BLaER1 (cell line): ENCODE results near the gene SMC1B.

Experiments used
- H3K27ac ChIP-seq: shearing (Covaris generic); formaldehyde crosslinking; 2 replicates; pipeline ENCODE4 v1.8.1; 2022
- H3K27me3 ChIP-seq: shearing (Covaris generic); formaldehyde crosslinking; 2 replicates; pipeline ENCODE4 v1.8.1; 2022
- H3K36me3 ChIP-seq: shearing (Covaris generic); formaldehyde crosslinking; 2 replicates; pipeline ENCODE4 v1.8.1; 2022
- H3K4me1 ChIP-seq: shearing (Covaris generic); formaldehyde crosslinking; 2 replicates; pipeline ENCODE4 v1.8.1; 2022
- H3K4me2 ChIP-seq: shearing (Covaris generic); formaldehyde crosslinking; 2 replicates; pipeline ENCODE4 v1.8.1; 2022
- H3K4me3 ChIP-seq: shearing (Covaris generic); formaldehyde crosslinking; 2 replicates; pipeline ENCODE4 v1.8.1; 2022
- H3K9ac ChIP-seq: shearing (Covaris generic); formaldehyde crosslinking; 2 replicates; pipeline ENCODE4 v1.8.1; 2022
- H3K9me3 ChIP-seq: shearing (Covaris generic); formaldehyde crosslinking; 2 replicates; pipeline ENCODE4 v1.8.1; 2022
- H4K20me1 ChIP-seq: shearing (Covaris generic); formaldehyde crosslinking; 2 replicates; pipeline ENCODE4 v1.8.1; 2022
- Cebpa-rat ChIP-seq: shearing (Covaris generic); IDR thresholded peaks from 2 replicates; pipeline ENCODE4 v1.8.1; 2022

Gene SMC1B

DNA sequence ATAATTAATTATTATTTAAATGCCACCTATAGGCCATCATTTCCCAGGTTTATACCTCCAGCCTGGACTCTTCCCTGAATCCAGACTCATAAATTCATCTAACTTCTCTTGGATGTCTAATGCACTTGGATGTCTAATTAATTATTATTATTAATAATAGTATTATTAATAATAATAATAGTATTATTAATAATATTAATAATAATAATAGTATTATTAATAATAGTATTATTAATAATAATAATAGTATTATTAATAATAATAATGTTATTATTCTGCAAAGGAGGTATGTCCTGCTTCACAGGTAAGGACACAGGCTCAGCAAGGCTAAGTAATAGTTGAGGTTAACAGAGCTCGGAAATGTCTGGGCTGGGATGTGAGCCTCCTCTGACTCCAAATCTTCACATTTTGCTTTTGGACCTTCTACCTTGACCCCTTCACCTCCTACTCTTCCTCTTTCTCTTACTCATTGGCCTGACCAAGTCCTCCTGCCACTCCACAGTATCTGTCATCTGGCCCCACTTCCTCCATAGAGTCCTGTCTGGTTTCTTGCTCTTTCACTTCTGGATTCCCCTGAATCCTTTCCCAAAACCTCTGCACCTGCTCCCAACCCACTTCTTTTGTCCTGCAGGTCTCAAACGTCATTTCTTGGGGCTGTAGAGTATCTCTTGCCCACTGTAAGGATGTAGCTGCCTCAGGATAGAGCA lies 8.1 kb upstream of the SMC1B start:
- H3K4me3 ChIP-seq: no peak overlapping the region
- no peak overlapping the region for H3K27ac ChIP-seq
- H4K20me1 ChIP-seq: no peaks in the 10 kb centered on the region
- no peak overlapping the region for H3K4me2 ChIP-seq
- H3K9ac ChIP-seq: no peak overlapping the region
- no peaks in the 10 kb centered on the region for H3K9me3 ChIP-seq
- no peak for TF ChIP-seq Cebpa-rat
- peaks cover 10% of the 10 kb centered on the region; the same call in 1 of the 2 replicates for H3K4me1 ChIP-seq
- no peaks in the 10 kb centered on the region for H3K36me3 ChIP-seq
- no peaks in the 10 kb centered on the region for H3K27me3 ChIP-seq

DNA sequence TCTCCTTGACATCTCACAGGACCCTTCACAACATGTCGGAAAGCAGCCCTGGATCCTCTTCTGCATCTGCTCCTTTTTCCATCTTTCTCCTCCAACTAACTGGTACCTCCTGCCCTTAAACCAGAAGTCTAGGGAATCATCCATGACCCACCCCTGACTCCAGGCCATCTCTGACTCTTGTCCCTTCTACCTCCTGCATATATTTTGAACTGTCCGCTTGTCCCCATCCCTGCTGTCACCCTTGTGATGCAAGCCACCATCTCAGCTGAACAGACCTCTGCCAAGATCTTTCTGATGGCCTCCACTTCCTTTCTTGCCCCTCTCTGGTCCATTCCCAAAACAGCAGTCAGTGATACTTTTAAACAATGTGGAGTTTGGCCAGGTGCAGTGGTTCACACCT lies 7.1 kb upstream of the SMC1B start:
- Histone ChIP-seq H3K36me3 (no peaks in the 10 kb centered on the region), H3K27ac (no peak overlapping the region), H4K20me1 (no peaks in the 10 kb centered on the region), H3K4me3 (no peak overlapping the region), H3K4me1 (peaks cover 10% of the 10 kb centered on the region; the same call in 1 of the 2 replicates), H3K27me3 (no peaks in the 10 kb centered on the region), H3K9me3 (no peaks in the 10 kb centered on the region), H3K9ac (no peak overlapping the region), H3K4me2 (no peak overlapping the region)
- no peak for TF ChIP-seq Cebpa-rat

DNA sequence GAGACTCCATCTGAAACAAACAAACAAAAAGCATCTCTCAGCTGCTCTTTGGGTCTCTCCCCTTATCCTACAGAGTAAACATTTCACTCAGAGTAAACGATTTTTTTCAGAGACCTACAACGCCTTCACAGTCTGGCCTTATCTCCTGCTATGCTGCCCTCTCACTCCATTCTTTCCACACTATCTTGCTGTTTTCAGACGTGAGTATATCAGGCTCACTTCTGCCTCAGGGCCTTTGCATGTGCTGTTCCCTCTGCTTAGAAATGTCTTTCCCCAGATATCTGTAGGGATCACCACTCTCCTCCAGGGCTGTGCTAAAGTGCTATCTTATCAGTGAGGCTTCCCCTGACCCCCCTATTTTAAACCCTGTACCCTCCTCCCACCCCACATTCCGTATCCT lies 6.6 kb upstream of the SMC1B start:
- H3K9ac ChIP-seq: no peak overlapping the region
- no peak overlapping the region for H3K4me2 ChIP-seq
- no peaks in the 10 kb centered on the region for H3K36me3 ChIP-seq
- no peaks in the 10 kb centered on the region; the same call in 1 of the 2 replicates for H3K27me3 ChIP-seq
- no peak overlapping the region for H3K27ac ChIP-seq
- H3K4me1 ChIP-seq: peaks cover 10% of the 10 kb centered on the region; the same call in 1 of the 2 replicates
- TF ChIP-seq Cebpa-rat: no peak
- no peak overlapping the region for H3K4me3 ChIP-seq
- no peaks in the 10 kb centered on the region for H3K9me3 ChIP-seq
- no peaks in the 10 kb centered on the region for H4K20me1 ChIP-seq

DNA sequence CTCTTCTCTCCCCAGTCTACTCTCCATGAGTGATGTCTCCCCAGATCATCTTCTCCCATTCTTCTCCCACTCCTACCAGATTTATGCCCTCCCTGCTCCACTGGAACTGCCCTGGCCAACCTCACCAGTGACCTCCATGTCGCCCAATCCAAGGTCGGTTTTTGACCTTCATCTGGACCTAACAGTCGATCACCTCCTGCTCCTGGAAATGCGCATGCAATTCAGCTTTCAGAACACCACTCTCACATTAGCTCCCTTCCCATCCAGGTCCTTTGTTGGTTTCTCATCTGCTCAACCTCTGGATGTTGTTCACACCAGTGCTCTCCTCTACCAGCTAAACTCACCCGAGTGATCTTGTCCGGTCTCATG lies 5.4 kb upstream of the SMC1B start:
- H3K27ac ChIP-seq: no peak overlapping the region
- H3K36me3 ChIP-seq: no peaks in the 10 kb centered on the region
- H3K9ac ChIP-seq: no peak overlapping the region
- H3K9me3 ChIP-seq: no peaks in the 10 kb centered on the region
- TF ChIP-seq Cebpa-rat: no peak
- H4K20me1 ChIP-seq: no peaks in the 10 kb centered on the region
- peaks cover 13% of the 10 kb centered on the region; the same call in 1 of the 2 replicates for H3K4me1 ChIP-seq
- peaks cover 11% of the 10 kb centered on the region for H3K27me3 ChIP-seq
- no peak overlapping the region for H3K4me2 ChIP-seq
- no peak overlapping the region for H3K4me3 ChIP-seq

GRCh38 chr22:45418056-45418769 lies 4.8 kb upstream of the SMC1B start:
- Histone ChIP-seq H4K20me1 (no peaks in the 10 kb centered on the region), H3K36me3 (no peaks in the 10 kb centered on the region), H3K4me1 (peaks cover 18% of the 10 kb centered on the region), H3K9me3 (peaks cover 5% of the 10 kb centered on the region), H3K4me2 (peak overlapping the region; percentile 30), H3K9ac (no peak overlapping the region), H3K4me3 (no peak overlapping the region), H3K27me3 (peaks cover 16% of the 10 kb centered on the region), H3K27ac (no peak overlapping the region)
- TF ChIP-seq Cebpa-rat: no peak

- no peak for TF ChIP-seq Cebpa-rat
- peak overlapping the region; percentile 35 for H3K4me3 ChIP-seq
These were observed 409 bp downstream of the SMC1B start for GRCh38 chr22:45413013-45413367.

DNA sequence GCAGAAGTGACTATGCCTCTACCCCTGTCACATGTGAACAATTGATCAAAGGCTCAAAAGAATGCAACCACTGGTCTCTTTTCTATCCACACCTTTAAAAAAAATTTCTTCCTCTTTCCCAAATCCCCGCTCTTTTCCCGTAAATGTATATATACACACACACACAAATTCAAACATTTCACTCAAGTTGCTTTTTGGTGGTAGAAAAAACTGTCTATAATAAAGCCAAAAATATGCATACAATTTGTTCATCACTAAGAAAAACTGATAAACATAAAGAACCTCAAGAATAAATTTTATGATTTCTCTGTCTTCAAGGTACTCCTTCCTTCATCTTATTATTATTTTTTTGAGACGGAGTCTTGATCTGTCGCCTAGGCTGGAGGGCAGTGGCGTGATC lies 5.6 kb downstream of the SMC1B start:
- H3K27ac ChIP-seq: no peak overlapping the region
- TF ChIP-seq Cebpa-rat: no peak
- no peaks in the 10 kb centered on the region for H3K4me1 ChIP-seq

More at GRCh38 chr22:45413013-45413367, 409 bp downstream of the SMC1B start:
- H3K9ac ChIP-seq: no peak overlapping the region
- 0 out of 2 replicates have a peak overlapping the region, but pooled peaks have one; percentile 5 for H3K27ac ChIP-seq
- H3K36me3 ChIP-seq: no peaks in the 10 kb centered on the region
- peaks cover 22% of the 10 kb centered on the region for H3K27me3 ChIP-seq
- H3K4me1 ChIP-seq: peaks cover 17% of the 10 kb centered on the region
- peak overlapping the region; percentile 61 for H3K4me2 ChIP-seq
- no peaks in the 10 kb centered on the region for H4K20me1 ChIP-seq
- peaks cover 14% of the 10 kb centered on the region for H3K9me3 ChIP-seq

DNA sequence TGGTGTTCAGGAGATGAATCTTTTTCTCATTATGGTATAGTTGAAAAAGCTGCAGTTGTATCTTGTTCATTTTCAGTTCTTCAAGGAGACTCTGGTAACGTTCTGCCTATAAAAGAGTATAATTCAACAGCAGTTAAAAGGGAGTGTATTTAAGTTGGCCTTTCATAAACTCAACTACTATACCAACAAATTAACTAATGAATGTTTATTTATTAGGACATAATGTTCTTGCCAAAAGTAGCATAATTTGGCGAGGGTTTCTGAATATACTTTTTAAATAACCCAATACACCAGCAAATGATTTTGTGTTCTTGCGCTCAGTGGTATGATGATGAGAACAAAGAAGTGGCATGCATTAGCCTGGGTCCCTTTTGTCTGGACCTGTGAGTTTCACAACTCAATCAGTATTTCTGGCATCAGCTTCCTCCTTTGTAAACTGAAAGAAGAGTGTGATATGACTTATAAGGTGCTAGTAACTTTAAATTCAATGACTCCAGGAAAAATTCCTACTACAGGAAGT lies 10.9 kb downstream of the SMC1B start:
- no peak overlapping the region for H3K27ac ChIP-seq
- no peak for TF ChIP-seq Cebpa-rat
- H3K4me1 ChIP-seq: no peaks in the 10 kb centered on the region
- H3K27me3 ChIP-seq: no peaks in the 10 kb centered on the region
- no peaks in the 10 kb centered on the region for H3K36me3 ChIP-seq
- no peak overlapping the region for H3K4me3 ChIP-seq
- peaks cover 12% of the 10 kb centered on the region for H3K9me3 ChIP-seq
- H3K4me2 ChIP-seq: no peak overlapping the region
- no peak overlapping the region for H3K9ac ChIP-seq
- no peaks in the 10 kb centered on the region for H4K20me1 ChIP-seq

More for the DNA sequence above, 5.6 kb downstream of the SMC1B start:
- H3K4me2 ChIP-seq: no peak overlapping the region
- no peak overlapping the region for H3K4me3 ChIP-seq
- no peak overlapping the region for H3K9ac ChIP-seq
- no peaks in the 10 kb centered on the region for H4K20me1 ChIP-seq
- H3K9me3 ChIP-seq: peaks cover 14% of the 10 kb centered on the region
- peaks cover 1% of the 10 kb centered on the region; the same call in 1 of the 2 replicates for H3K27me3 ChIP-seq
- H3K36me3 ChIP-seq: no peaks in the 10 kb centered on the region

- Histone ChIP-seq H3K9ac (no peak overlapping the region), H3K4me2 (no peak overlapping the region), H3K27me3 (no peaks in the 10 kb centered on the region), H4K20me1 (no peaks in the 10 kb centered on the region), H3K4me3 (no peak overlapping the region), H3K4me1 (no peaks in the 10 kb centered on the region), H3K27ac (no peak overlapping the region), H3K9me3 (peaks cover 13% of the 10 kb centered on the region), H3K36me3 (no peaks in the 10 kb centered on the region)
- no peak for TF ChIP-seq Cebpa-rat
These were observed 13.5 kb downstream of the SMC1B start for GRCh38 chr22:45399712-45400445.
